ENCODE measurements around the gene RNPS1.

RNPS1 gene

DNA sequence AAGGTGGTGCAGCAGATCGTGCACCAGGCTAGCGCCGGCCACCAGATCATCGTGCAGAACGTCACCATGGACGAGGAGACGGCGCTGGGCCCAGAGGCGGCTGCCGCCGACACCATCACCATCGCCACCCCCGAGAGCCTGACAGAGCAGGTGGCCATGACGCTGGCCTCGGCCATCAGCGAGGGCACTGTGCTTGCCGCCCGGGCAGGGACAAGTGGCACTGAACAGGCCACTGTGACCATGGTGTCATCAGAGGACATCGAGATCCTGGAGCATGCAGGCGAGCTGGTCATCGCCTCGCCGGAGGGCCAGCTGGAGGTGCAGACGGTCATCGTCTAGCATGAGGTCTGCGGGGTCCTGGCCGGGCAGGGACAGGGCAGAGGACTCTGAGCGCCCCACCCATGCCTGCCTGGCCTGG lies 32.7 kb downstream of the RNPS1 start:
- H3K4me2 ChIP-seq (ENCODE audit: low read length): no peak overlapping the region
- H3K27ac ChIP-seq (ENCODE audit: low read length): no peak overlapping the region
- H3K36me3 ChIP-seq (replicated peaks; ENCODE audit: low read depth, low read length): peaks cover 23% of the 10 kb centered on the region
- no peaks in the 10 kb centered on the region for H3K79me2 ChIP-seq (ENCODE audit: low read length)
- H3K27me3 ChIP-seq (ENCODE audit: low read depth, low read length): no peaks in the 10 kb centered on the region
- H3K9ac ChIP-seq (ENCODE audit: low read length): no peak overlapping the region
- H3K4me1 ChIP-seq (ENCODE audit: low read length): no peaks in the 10 kb centered on the region
- H2AFZ ChIP-seq (ENCODE audit: low read depth, low read length): no peak overlapping the region
- H3K9me3 ChIP-seq (ENCODE audit: insufficient read depth, low read length): no peaks in the 10 kb centered on the region
- H4K20me1 ChIP-seq (ENCODE audit: insufficient read depth, low read length): no peaks in the 10 kb centered on the region
- TF ChIP-seq, protein P1, sequence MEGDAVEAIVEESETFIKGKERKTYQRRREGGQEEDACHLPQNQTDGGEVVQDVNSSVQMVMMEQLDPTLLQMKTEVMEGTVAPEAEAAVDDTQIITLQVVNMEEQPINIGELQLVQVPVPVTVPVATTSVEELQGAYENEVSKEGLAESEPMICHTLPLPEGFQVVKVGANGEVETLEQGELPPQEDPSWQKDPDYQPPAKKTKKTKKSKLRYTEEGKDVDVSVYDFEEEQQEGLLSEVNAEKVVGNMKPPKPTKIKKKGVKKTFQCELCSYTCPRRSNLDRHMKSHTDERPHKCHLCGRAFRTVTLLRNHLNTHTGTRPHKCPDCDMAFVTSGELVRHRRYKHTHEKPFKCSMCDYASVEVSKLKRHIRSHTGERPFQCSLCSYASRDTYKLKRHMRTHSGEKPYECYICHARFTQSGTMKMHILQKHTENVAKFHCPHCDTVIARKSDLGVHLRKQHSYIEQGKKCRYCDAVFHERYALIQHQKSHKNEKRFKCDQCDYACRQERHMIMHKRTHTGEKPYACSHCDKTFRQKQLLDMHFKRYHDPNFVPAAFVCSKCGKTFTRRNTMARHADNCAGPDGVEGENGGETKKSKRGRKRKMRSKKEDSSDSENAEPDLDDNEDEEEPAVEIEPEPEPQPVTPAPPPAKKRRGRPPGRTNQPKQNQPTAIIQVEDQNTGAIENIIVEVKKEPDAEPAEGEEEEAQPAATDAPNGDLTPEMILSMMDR (IDR thresholded peaks at IDR 0.05; ENCODE audit: low read depth, low read length): no peak
- no peak for TF ChIP-seq EZH2phosphoT487 (IDR thresholded peaks at IDR 0.05; ENCODE audit: low read depth)
- no peak overlapping the region for H3K4me3 ChIP-seq (ENCODE audit: low read length)

DNA sequence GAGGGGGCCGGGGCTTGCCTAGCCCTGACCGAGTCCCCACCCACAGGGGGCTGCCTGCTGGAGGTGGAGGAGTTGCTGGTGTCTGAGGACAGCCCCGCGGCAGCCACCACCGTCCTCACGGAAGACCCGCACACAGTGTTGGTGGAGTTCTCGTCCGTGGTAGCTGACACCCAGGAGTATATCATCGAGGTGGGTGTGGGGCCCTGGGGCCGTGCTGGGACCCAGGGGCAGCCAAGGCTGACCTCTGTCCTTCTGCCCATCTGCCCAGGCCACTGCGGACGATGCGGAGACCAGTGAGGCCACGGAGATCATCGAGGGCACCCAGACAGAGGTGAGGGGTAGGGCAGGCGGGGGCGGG lies 33.1 kb downstream of the RNPS1 start:
- Histone ChIP-seq H2AFZ (ENCODE audit: low read depth, low read length) (no peak overlapping the region), H4K20me1 (ENCODE audit: insufficient read depth, low read length) (no peaks in the 10 kb centered on the region), H3K36me3 (replicated peaks; ENCODE audit: low read depth, low read length) (peaks cover 23% of the 10 kb centered on the region), H3K9me3 (ENCODE audit: insufficient read depth, low read length) (no peaks in the 10 kb centered on the region), H3K27ac (ENCODE audit: low read length) (no peak overlapping the region), H3K9ac (ENCODE audit: low read length) (no peak overlapping the region), H3K27me3 (ENCODE audit: low read depth, low read length) (no peaks in the 10 kb centered on the region), H3K4me1 (ENCODE audit: low read length) (no peaks in the 10 kb centered on the region), H3K79me2 (ENCODE audit: low read length) (no peaks in the 10 kb centered on the region), H3K4me2 (ENCODE audit: low read length) (no peak overlapping the region), H3K4me3 (ENCODE audit: low read length) (no peak overlapping the region)
- no peak for TF ChIP-seq EZH2phosphoT487 (IDR thresholded peaks at IDR 0.05; ENCODE audit: low read depth)
- TF ChIP-seq, protein P1 (IDR thresholded peaks at IDR 0.05; ENCODE audit: low read depth, low read length): no peak

DNA sequence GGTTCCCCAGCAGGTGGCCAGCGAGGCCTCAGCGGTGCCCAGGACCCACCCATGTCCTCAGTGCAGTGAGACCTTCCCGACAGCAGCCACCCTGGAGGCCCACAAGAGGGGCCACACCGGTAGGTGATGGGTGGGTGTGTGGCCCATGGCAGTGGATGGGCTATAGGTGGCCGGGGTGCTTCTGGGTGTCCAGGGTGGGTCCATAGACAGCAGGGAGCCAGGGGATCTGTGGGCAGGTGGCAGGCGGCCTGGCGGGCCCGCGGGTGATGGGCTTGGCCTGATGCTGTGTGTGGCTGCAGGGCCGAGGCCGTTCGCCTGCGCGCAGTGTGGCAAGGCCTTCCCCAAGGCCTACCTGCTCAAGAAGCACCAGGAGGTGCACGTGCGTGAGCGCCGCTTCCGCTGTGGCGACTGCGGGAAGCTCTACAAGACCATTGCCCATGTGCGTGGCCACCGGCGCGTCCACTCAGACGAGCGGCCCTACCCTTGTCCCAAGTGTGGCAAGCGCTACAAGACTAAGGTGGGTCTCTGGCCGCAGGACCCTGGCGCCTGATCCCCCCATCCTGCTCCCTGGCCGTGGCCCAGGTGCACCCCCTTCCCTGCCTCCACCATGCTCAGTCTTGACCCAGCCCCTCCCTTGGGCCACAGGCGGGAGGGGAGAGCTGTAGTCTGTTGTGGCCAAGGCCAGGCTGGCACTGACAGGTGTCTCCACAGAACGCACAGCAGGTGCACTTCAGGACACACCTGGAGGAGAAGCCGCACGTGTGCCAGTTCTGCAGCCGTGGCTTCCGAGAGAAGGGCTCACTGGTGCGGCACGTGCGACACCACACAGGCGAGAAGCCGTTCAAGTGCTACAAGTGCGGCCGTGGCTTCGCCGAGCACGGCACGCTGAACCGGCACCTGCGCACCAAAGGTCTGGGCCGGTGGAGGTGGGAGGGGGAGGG lies 33.8 kb downstream of the RNPS1 start:
- Histone ChIP-seq H3K4me3 (ENCODE audit: low read length) (no peak overlapping the region), H3K27me3 (ENCODE audit: low read depth, low read length) (no peaks in the 10 kb centered on the region), H3K79me2 (ENCODE audit: low read length) (no peaks in the 10 kb centered on the region; the same call in 1 of the 2 replicates), H3K9ac (ENCODE audit: low read length) (no peak overlapping the region), H3K36me3 (replicated peaks; ENCODE audit: low read depth, low read length) (peaks cover 20% of the 10 kb centered on the region), H3K9me3 (ENCODE audit: insufficient read depth, low read length) (no peaks in the 10 kb centered on the region), H4K20me1 (ENCODE audit: insufficient read depth, low read length) (no peaks in the 10 kb centered on the region), H2AFZ (ENCODE audit: low read depth, low read length) (no peak overlapping the region), H3K4me1 (ENCODE audit: low read length) (no peaks in the 10 kb centered on the region), H3K4me2 (ENCODE audit: low read length) (no peak overlapping the region), H3K27ac (ENCODE audit: low read length) (no peak overlapping the region)
- TF ChIP-seq EZH2phosphoT487 (IDR thresholded peaks at IDR 0.05; ENCODE audit: low read depth): no peak
- TF ChIP-seq, protein P1 (IDR thresholded peaks at IDR 0.05; ENCODE audit: low read depth, low read length): no peak

- Histone ChIP-seq H3K9ac (ENCODE audit: low read length) (no peak overlapping the region), H3K9me3 (ENCODE audit: insufficient read depth, low read length) (no peaks in the 10 kb centered on the region), H3K36me3 (replicated peaks; ENCODE audit: low read depth, low read length) (peaks cover 20% of the 10 kb centered on the region), H3K27me3 (ENCODE audit: low read depth, low read length) (no peaks in the 10 kb centered on the region), H3K4me2 (ENCODE audit: low read length) (no peak overlapping the region), H3K4me1 (ENCODE audit: low read length) (no peaks in the 10 kb centered on the region), H3K79me2 (ENCODE audit: low read length) (peaks cover 6% of the 10 kb centered on the region), H3K27ac (ENCODE audit: low read length) (no peak overlapping the region), H3K4me3 (ENCODE audit: low read length) (no peak overlapping the region), H4K20me1 (ENCODE audit: insufficient read depth, low read length) (no peaks in the 10 kb centered on the region), H2AFZ (ENCODE audit: low read depth, low read length) (no peak overlapping the region)
- TF ChIP-seq, protein P1 (IDR thresholded peaks at IDR 0.05; ENCODE audit: low read depth, low read length): no peak
- TF ChIP-seq EZH2phosphoT487 (IDR thresholded peaks at IDR 0.05; ENCODE audit: low read depth): no peak
Measured at GRCh38 chr16:2233046-2233775, 34.7 kb downstream of the RNPS1 start.

Data from OCI-LY3 (cell line).